WTC11 (cell line): ENCODE measurements around the gene LCN10. TPM values are rescaled to one million over a fixed set of nuclear protein-coding genes. Genes with fewer than 3 reads are reported as not detected.
A peak's percentile ranks its signal among the peaks of the same experiment; 100 is the strongest.

Experiments used
- ATAC-seq: fragments of 200-7000 bp; cut with Tn5 transposase; 2 replicates; pipeline ENCODE4 v1.10.0; 2021; ENCODE audit warnings: mild to moderate bottlenecking, moderate library complexity
- CTCF ChIA-PET: fragments of 300-600 bp; sonication (Branson Sonifier 250); formaldehyde crosslinking; loops from one replicate; lab custom pipeline; 2021; ENCODE audit warnings: antibody characterized with exemption; lab: Charles Lee
- POLR2A ChIA-PET: fragments of 350-600 bp; sonication (Branson Sonifier 250); formaldehyde crosslinking; loops from one replicate; lab custom pipeline; 2021; ENCODE audit warnings: antibody characterized with exemption; lab: Charles Lee
- DNase-seq: peaks from one replicate; pipeline ENCODE4 v3.0.0; 2021; ENCODE audit warnings: low spot score
- H3K27ac Mint-ChIP-seq: 2 replicates; pipeline ENCODE4 v1.8.0; 2021; ENCODE audit warnings: mixed read lengths
- H3K27me3 Mint-ChIP-seq: 2 replicates; pipeline ENCODE4 v1.8.0; 2021; ENCODE audit warnings: low read depth, mild to moderate bottlenecking, moderate library complexity, mixed read lengths
- H3K36me3 Mint-ChIP-seq: 2 replicates; pipeline ENCODE4 v1.8.0; 2021; ENCODE audit warnings: mixed read lengths
- H3K4me1 Mint-ChIP-seq: 2 replicates; pipeline ENCODE4 v1.8.0; 2022; ENCODE audit warnings: mixed read lengths
- H3K4me3 Mint-ChIP-seq: 2 replicates; pipeline ENCODE4 v1.8.0; 2021; ENCODE audit warnings: mild to moderate bottlenecking, moderate library complexity, mixed read lengths
- H3K9me3 Mint-ChIP-seq: 2 replicates; pipeline ENCODE4 v1.8.0; 2021; ENCODE audit warnings: mixed read lengths
- AFF4 ChIP-seq: sonication (generic); formaldehyde crosslinking; IDR thresholded peaks from 2 replicates; pipeline ENCODE4 v1.8.1; 2023; ENCODE audit warnings: mild to moderate bottlenecking, missing genetic modification reagents, borderline replicate concordance
- ATF1 ChIP-seq: sonication (generic); formaldehyde crosslinking; IDR thresholded peaks from 2 replicates; pipeline ENCODE4 v1.8.1; 2023; ENCODE audit warnings: mild to moderate bottlenecking, moderate library complexity, missing genetic modification reagents
- ATF2 ChIP-seq: sonication (generic); formaldehyde crosslinking; IDR thresholded peaks from 2 replicates; pipeline ENCODE4 v1.8.1; 2022; ENCODE audit warnings: low read depth, missing genetic modification reagents, borderline replicate concordance
- CDX4 ChIP-seq: fragments of 250-450 bp; sonication (Bioruptor Pico); IDR thresholded peaks from 2 replicates; pipeline ENCODE4 v1.9.0; 2021; ENCODE audit warnings: moderate library complexity, mild to moderate bottlenecking, inconsistent platforms, borderline replicate concordance
- CREM ChIP-seq: sonication (generic); formaldehyde crosslinking; IDR thresholded peaks from 2 replicates; pipeline ENCODE4 v1.8.1; 2022; ENCODE audit warnings: mild to moderate bottlenecking, missing genetic modification reagents, moderate library complexity
- E2F1 ChIP-seq: sonication (generic); formaldehyde crosslinking; IDR thresholded peaks from 2 replicates; pipeline ENCODE4 v1.8.0; 2022; ENCODE audit warnings: mild to moderate bottlenecking, missing genetic modification reagents
- FOXK1 ChIP-seq: sonication (generic); formaldehyde crosslinking; IDR thresholded peaks from 2 replicates; pipeline ENCODE4 v1.8.0; 2022; ENCODE audit warnings: mild to moderate bottlenecking, moderate library complexity, missing genetic modification reagents
- FOXP4 ChIP-seq: sonication (generic); formaldehyde crosslinking; IDR thresholded peaks from 2 replicates; pipeline ENCODE4 v1.8.0; 2022; ENCODE audit warnings: mild to moderate bottlenecking, missing genetic modification reagents
- HMGXB4 ChIP-seq: sonication (generic); formaldehyde crosslinking; IDR thresholded peaks from 2 replicates; pipeline ENCODE4 v1.8.1; 2023; ENCODE audit warnings: mild to moderate bottlenecking, moderate library complexity, missing genetic modification reagents
- NFE2L1 ChIP-seq: sonication (generic); formaldehyde crosslinking; IDR thresholded peaks from 2 replicates; pipeline ENCODE4 v1.8.1; 2023; ENCODE audit warnings: missing genetic modification reagents
- STAT6 ChIP-seq: sonication (generic); formaldehyde crosslinking; conservative IDR thresholded peaks from 2 replicates; pipeline ENCODE4 v1.8.1; 2023; ENCODE audit warnings: mild to moderate bottlenecking, low read depth, missing genetic modification reagents, moderate library complexity
- TCF7 ChIP-seq: sonication (generic); formaldehyde crosslinking; IDR thresholded peaks from 2 replicates; pipeline ENCODE4 v1.8.0; 2022; ENCODE audit warnings: mild to moderate bottlenecking, low read depth, missing genetic modification reagents, moderate library complexity
- ZNF121 ChIP-seq: sonication (generic); formaldehyde crosslinking; IDR thresholded peaks from 2 replicates; pipeline ENCODE4 v1.8.0; 2023; ENCODE audit warnings: missing genetic modification reagents
- ZNF219 ChIP-seq: sonication (generic); formaldehyde crosslinking; IDR thresholded peaks from 2 replicates; pipeline ENCODE4 v1.8.0; 2023; ENCODE audit warnings: missing genetic modification reagents, mild to moderate bottlenecking, borderline replicate concordance
- ZNF232 ChIP-seq: sonication (generic); formaldehyde crosslinking; IDR thresholded peaks from 2 replicates; pipeline ENCODE4 v1.8.0; 2022; ENCODE audit warnings: mild to moderate bottlenecking, missing genetic modification reagents
- ZNF263 ChIP-seq: sonication (generic); formaldehyde crosslinking; IDR thresholded peaks from 2 replicates; pipeline ENCODE4 v1.8.1; 2022; ENCODE audit warnings: low read depth, mild to moderate bottlenecking, moderate library complexity, missing genetic modification reagents
- ZNF425 ChIP-seq: fragments of 250-450 bp; sonication (Bioruptor Pico); conservative IDR thresholded peaks from 2 replicates; pipeline ENCODE4 v1.9.0; 2021; ENCODE audit warnings: mild to moderate bottlenecking
- total RNA-seq: library from RNA; stranded (reverse); gene quantifications from 3 replicates; pipeline ENCODE4 v1.2.3, GENCODE V29; 2021

LCN10 gene
- total RNA-seq, 1 experiment from 2014 or later: 2.4 TPM

GRCh38 chr9:136703276-136703860 is 39.4 kb downstream of the LCN10 start:
- H3K4me1 Mint-ChIP-seq: no peaks in the 10 kb centered on the region; the same call in 1 of the 2 replicates
- ATAC-seq: no peak
- DNase-seq: no peak
- H3K36me3 Mint-ChIP-seq: no peaks in the 10 kb centered on the region
- H3K27me3 Mint-ChIP-seq: peaks cover 23% of the 10 kb centered on the region
- no peak overlapping the region for H3K27ac Mint-ChIP-seq
- ChIA-PET CTCF (interaction anchor here (2.9 kb wide), 1 partner anchor 31 kb away, joined by 13 read pairs; no protein-coding TSS in a partner anchor), POLR2A (no interaction called here)
- no peaks in the 10 kb centered on the region for H3K9me3 Mint-ChIP-seq
- H3K4me3 Mint-ChIP-seq: no peak overlapping the region
- TF ChIP-seq FOXK1 (CRISPR knock-in tag) (no peak), NFE2L1 (no peak), CDX4 (CRISPR knock-in tag) (no peak), STAT6 (CRISPR knock-in tag) (no peak), HMGXB4 (no peak), TCF7 (CRISPR knock-in tag) (no peak), FOXP4 (CRISPR knock-in tag) (no peak)

- no peaks in the 10 kb centered on the region for H3K9me3 Mint-ChIP-seq
- TF ChIP-seq ATF1 (CRISPR knock-in tag): no peak
- TF ChIP-seq AFF4 (CRISPR knock-in tag): no peak
- TF ChIP-seq ZNF263 (CRISPR knock-in tag): no peak
- TF ChIP-seq ZNF121 (CRISPR knock-in tag): no peak
- TF ChIP-seq ATF2 (CRISPR knock-in tag): no peak
- no peak for TF ChIP-seq ZNF425 (CRISPR knock-in tag)
- TF ChIP-seq CREM: no peak
- TF ChIP-seq E2F1 (CRISPR knock-in tag): no peak
- no peak for TF ChIP-seq ZNF219 (CRISPR knock-in tag)
- no peak for TF ChIP-seq ZNF232 (CRISPR knock-in tag)
- TF ChIP-seq, all 79 proteins: peak for 0
- no peaks in the 10 kb centered on the region for H3K36me3 Mint-ChIP-seq
- no peak overlapping the region for H3K27ac Mint-ChIP-seq
- H3K27me3 Mint-ChIP-seq: peaks cover 23% of the 10 kb centered on the region
- ChIA-PET POLR2A (no interaction called here), CTCF (interaction anchor here (2.9 kb wide), 1 partner anchor 30 kb away, joined by 13 read pairs; no protein-coding TSS in a partner anchor)
- peak overlapping the region; percentile 60 for H3K4me3 Mint-ChIP-seq
- ATAC-seq (peak; percentile 84), DNase-seq (no peak)
- H3K4me1 Mint-ChIP-seq: peaks cover 4% of the 10 kb centered on the region
Measured at GRCh38 chr9:136701668-136702053, 41.1 kb downstream of the LCN10 start.
